MM.1S (cell line): Measurements from ENCODE around the gene ETV6.

Source experiments
- DNase-seq: peaks from one replicate; pipeline ENCODE4 v3.0.0-alpha.2; 2015
- H2AFZ ChIP-seq: fragments of 300-600 bp; sonication (generic); 2 replicates; pipeline ENCODE4 v1.6.0; 2016; ENCODE audit warnings: antibody characterized with exemption, low read length
- H3F3A ChIP-seq: fragments of 300-600 bp; sonication (generic); 2 replicates; pipeline ENCODE4 v1.6.1; 2016; ENCODE audit warnings: mild to moderate bottlenecking, antibody characterized with exemption, low read length, moderate library complexity, mixed read lengths; ENCODE audit not compliant: insufficient read depth
- H3K27ac ChIP-seq: fragments of 300-600 bp; sonication (generic); 2 replicates; pipeline ENCODE4 v1.5.1; 2016; ENCODE audit warnings: mild to moderate bottlenecking, low read length
- H3K27me3 ChIP-seq: fragments of 300-600 bp; sonication (generic); replicated peaks from 2 replicates; pipeline ENCODE4 v1.6.0; 2016; ENCODE audit warnings: low read length; ENCODE audit not compliant: insufficient read depth
- H3K36me3 ChIP-seq: fragments of 300-600 bp; sonication (generic); replicated peaks from 2 replicates; pipeline ENCODE4 v1.6.1; 2016; ENCODE audit warnings: mild to moderate bottlenecking, low read length, mixed read lengths; ENCODE audit not compliant: insufficient read depth
- H3K4me1 ChIP-seq: fragments of 300-600 bp; sonication (generic); 2 replicates; pipeline ENCODE4 v1.6.1; 2016; ENCODE audit warnings: low read length, mixed read lengths
- H3K4me2 ChIP-seq: fragments of 300-600 bp; sonication (generic); 2 replicates; pipeline ENCODE4 v1.6.0; 2016; ENCODE audit warnings: low read depth, low read length
- H3K4me3 ChIP-seq: fragments of 300-600 bp; sonication (generic); 2 replicates; pipeline ENCODE4 v1.5.1; 2016; ENCODE audit warnings: low read length, mixed read lengths
- H3K79me2 ChIP-seq: fragments of 300-600 bp; sonication (generic); 2 replicates; pipeline ENCODE4 v1.6.1; 2016; ENCODE audit warnings: mixed run types, low read length, mixed read lengths
- H3K9ac ChIP-seq: fragments of 300-600 bp; sonication (generic); 2 replicates; pipeline ENCODE4 v1.6.1; 2016; ENCODE audit warnings: low read length, mixed read lengths
- H3K9me2 ChIP-seq: fragments of 300-600 bp; sonication (generic); replicated peaks from 2 replicates; pipeline ENCODE4 v1.6.1; 2016; ENCODE audit warnings: mild to moderate bottlenecking, low read length, mixed read lengths; ENCODE audit not compliant: insufficient read depth
- H3K9me3 ChIP-seq: fragments of 300-600 bp; sonication (generic); replicated peaks from 2 replicates; pipeline ENCODE4 v1.6.1; 2016; ENCODE audit warnings: mild to moderate bottlenecking, low read length, mixed read lengths; ENCODE audit not compliant: insufficient read depth
- H4K20me1 ChIP-seq: fragments of 300-600 bp; sonication (generic); 2 replicates; pipeline ENCODE4 v1.6.1; 2016; ENCODE audit warnings: mild to moderate bottlenecking, low read length, moderate library complexity, mixed read lengths; ENCODE audit not compliant: insufficient read depth
- CTCF ChIP-seq: fragments of 300-600 bp; sonication (generic); IDR thresholded peaks from 2 replicates; pipeline ENCODE4 v1.5.1; 2016; ENCODE audit warnings: antibody characterized with exemption, low read length, mixed read lengths
- EZH2 ChIP-seq: fragments of 300-600 bp; sonication (generic); optimal IDR thresholded peaks from 2 replicates; pipeline ENCODE3; 2017; ENCODE audit warnings: low read depth, mild to moderate bottlenecking, antibody characterized with exemption, low read length, mixed read lengths
- EZH2phosphoT487 ChIP-seq: fragments of 300-600 bp; sonication (generic); IDR thresholded peaks from 2 replicates; pipeline ENCODE4 v1.6.1; 2018; ENCODE audit warnings: antibody characterized with exemption, low read length

The ETV6 gene

GRCh38 chr12:11723993-11724392 is 74.5 kb downstream of the ETV6 start:
- DNase-seq = no peak
- Histone ChIP-seq H3K27ac (no peak overlapping the region), H4K20me1 (no peaks in the 10 kb centered on the region), H3F3A (no peaks in the 10 kb centered on the region), H3K9me2 (no peaks in the 10 kb centered on the region), H3K36me3 (no peaks in the 10 kb centered on the region), H3K4me2 (no peak overlapping the region), H3K4me1 (0 out of 2 replicates have a peak, but pooled peaks cover 4% of the 10 kb centered on the region), H2AFZ (no peak overlapping the region), H3K9ac (no peak overlapping the region), H3K9me3 (no peaks in the 10 kb centered on the region), H3K4me3 (no peak overlapping the region), H3K79me2 (peaks cover 29% of the 10 kb centered on the region), H3K27me3 (no peaks in the 10 kb centered on the region)
- TF ChIP-seq CTCF (no peak), EZH2phosphoT487 (no peak), EZH2 (no peak)

GRCh38 chr12:11724888-11725311 is 75.4 kb downstream of the ETV6 start:
- Histone ChIP-seq H3K9me2 (no peaks in the 10 kb centered on the region), H3K4me1 (peaks cover 13% of the 10 kb centered on the region), H3K79me2 (peaks cover 29% of the 10 kb centered on the region), H3K36me3 (no peaks in the 10 kb centered on the region), H3K9me3 (no peaks in the 10 kb centered on the region), H2AFZ (no peak overlapping the region), H3K27ac (no peak overlapping the region), H4K20me1 (no peaks in the 10 kb centered on the region), H3K4me2 (no peak overlapping the region), H3K27me3 (no peaks in the 10 kb centered on the region), H3K9ac (no peak overlapping the region), H3F3A (no peaks in the 10 kb centered on the region), H3K4me3 (no peak overlapping the region)
- TF ChIP-seq EZH2phosphoT487 (no peak), CTCF (no peak), EZH2 (no peak)
- DNase-seq = no peak

GRCh38 chr12:11725686-11726085 is 76.2 kb downstream of the ETV6 start:
- Histone ChIP-seq H3K27ac (no peak overlapping the region), H3K4me1 (peaks cover 21% of the 10 kb centered on the region), H3K9me2 (no peaks in the 10 kb centered on the region), H4K20me1 (no peaks in the 10 kb centered on the region), H3K4me3 (no peak overlapping the region), H3K4me2 (no peak overlapping the region), H3K36me3 (no peaks in the 10 kb centered on the region), H3K9ac (no peak overlapping the region), H3K9me3 (no peaks in the 10 kb centered on the region), H3K79me2 (peaks cover 37% of the 10 kb centered on the region), H2AFZ (no peak overlapping the region), H3K27me3 (no peaks in the 10 kb centered on the region), H3F3A (peaks cover 2% of the 10 kb centered on the region; the same call in 1 of the 2 replicates)
- DNase-seq = no peak
- TF ChIP-seq CTCF = no peak
- TF ChIP-seq EZH2 = no peak
- no peak for TF ChIP-seq EZH2phosphoT487
